ENCODE results near the gene IRX6.

The IRX6 gene

DNA sequence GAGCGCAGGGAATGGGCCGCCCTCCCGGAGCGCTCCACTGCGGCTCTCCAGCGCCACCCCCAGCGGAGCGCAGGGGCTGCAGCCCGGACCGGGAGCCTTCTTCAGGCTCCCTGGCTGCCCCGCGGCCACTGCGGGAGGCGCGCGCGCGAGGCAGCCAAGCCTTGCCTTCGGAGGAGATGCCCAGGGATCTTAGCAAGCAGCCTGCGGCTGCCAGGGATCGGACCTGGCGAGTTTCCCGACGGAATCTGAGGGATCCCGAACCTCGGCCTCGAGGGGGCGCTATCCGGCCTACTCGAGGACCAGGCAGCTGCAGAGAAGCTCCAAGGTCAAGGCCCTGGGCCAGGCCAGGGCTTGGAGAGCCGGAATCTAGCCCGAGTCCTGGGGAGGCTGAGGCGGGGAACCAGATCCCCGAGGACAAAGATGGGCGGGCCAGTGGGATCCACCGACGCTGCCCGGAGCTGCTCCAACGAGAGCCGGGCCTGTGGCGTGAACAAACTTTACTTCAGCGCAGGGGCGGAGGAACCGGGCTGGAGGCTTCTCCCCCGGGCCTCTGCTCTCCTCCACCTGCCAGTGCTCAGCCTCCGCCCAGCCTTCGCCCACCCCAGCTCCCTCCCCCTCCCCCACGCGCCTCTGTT is at the start of gene IRX6:
Gene IRX6, plus strand, starts transcription at position 567 of the 635 bp plus-strand sequence. CDS start 889 bp downstream, outside the sequence.
- DNase-seq, result peak; percentile 52

DNA sequence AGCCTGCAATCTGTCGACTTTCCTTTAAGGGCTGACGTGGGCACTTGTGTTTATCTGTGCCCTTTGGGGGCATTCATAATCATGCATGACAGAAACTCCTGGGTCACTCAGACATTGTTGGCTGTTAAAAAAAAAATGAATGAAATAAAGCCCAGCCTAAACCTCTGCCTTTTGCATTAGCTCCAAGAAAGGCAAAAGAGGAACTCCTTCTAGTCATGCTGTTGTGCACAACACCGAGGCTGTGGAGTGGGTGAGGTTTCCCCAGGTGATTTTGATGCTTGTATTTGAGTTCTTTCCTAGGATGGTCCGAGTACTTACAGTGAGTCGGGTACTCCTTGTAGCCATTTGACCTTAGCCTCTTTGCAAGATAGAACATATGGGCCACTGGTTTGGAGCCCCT is 49.6 kb upstream of the IRX6 start:
- DNase-seq, result no peak

DNA sequence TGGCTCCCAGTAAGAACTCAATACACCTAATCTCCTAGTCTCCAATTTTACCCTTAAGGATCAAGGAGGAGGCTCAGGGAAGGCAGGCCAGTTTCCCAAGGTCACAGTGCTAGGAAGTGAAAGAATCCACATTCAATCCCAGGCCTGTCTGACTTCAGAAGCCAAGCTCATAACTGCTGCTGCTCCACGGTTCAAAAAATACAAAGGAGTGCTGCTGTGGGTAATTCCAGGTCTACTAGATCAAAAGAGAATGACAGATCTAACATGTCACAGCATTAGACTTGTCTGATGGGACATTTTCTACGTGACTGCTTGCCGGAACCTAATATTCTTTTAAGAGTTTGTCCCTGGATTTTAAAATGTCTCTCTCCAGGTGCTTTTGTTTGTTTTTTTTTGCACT is 48.8 kb upstream of the IRX6 start:
- DNase-seq, result no peak

DNA sequence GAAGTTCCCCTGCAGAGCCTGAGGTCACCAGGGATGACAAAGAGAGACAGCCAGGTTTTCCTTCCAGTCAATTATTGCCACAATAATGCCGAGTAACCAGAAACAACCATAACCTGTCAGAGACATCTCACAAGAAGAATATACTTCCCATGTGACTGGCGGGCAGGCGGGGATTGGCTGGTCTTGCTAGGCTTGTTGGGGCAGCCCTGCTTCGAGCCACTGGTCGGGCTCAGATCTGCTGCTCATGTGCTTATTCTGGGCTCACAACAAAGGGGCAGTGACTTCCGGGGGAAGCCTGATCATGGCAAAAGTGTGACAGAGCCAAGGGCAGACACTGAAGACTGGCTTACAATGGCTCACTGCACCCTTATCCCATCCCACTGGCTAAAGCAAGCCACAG is 48.1 kb upstream of the IRX6 start:
- no peak for DNase-seq

DNA sequence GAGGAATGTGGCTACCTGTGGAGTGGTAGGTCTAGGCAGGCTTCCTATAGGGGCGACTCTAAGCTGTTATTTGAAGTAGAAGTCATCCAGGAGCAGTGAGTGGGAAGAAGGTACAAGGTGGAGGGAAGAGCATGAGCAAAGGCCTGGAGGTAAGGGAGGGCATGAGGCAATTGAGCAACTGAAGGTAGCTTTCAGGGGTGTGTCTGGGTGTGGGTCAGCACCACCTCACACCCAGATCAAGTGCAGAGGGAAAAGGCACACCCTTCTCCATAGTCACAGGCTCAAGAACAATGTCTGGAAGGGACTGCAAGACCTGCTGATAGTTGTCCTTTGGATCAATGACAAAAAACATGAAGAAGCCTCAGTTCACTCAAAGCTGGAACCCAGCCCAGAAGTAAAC is 46.5 kb upstream of the IRX6 start:
- DNase-seq, result no peak

DNA sequence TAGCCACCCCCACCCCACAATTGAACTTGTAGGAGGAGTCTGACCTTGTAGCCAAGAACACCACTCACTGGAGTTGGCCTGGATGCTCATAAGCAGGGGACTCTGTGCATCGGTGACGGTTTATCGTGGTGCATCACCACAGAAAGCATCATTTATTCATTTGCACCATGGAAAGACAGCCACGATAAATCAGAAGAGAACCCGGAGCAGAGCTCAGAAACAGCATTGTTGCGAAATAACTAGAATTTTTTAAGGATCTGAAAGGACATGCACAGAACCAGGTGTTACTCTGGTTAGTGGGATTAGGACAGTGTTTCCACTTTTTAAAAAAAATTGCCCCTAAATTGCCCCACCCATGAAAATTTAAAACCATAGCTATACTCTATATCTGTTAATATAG is 44.4 kb upstream of the IRX6 start:
- DNase-seq, result no peak

DNA sequence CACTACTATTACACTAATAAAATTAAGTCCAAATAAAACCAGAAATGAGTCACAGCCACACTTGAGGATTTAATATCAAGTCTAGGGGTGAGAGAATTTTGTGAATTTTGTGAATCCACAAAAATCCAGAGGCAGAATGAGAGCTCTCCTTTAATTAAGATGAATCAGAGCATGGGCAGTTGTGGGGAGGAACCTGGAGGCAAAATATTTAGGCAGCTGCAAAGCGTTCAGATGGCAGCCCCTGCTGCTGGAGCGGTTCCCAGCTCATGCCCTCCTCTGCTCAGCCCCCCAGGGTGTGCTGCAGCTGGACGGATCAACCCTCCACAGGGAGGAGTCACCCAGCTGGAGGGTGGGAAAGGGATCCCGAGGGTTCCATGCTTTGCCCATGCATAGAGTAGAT is 43.4 kb upstream of the IRX6 start:
- DNase-seq, result no peak

DNA sequence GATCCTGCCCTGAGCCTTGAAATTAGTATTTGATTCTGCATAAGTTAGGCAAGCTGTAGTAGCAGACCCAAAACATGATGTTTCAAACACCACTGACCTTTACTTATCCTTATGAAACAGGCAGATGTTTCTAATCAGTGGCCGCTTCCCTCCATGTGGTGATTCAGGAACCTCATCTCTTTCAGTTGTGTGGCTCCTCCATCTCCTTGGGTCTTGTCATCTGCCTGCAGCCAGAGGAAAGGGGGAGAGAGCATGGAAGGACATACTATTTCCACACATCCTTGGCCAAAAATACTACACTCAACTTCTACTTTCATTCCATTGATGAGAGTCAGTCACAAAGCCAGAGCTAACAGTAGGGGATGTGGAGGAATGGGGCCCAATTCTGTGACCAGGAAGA is 41.6 kb upstream of the IRX6 start:
- no peak for DNase-seq

DNA sequence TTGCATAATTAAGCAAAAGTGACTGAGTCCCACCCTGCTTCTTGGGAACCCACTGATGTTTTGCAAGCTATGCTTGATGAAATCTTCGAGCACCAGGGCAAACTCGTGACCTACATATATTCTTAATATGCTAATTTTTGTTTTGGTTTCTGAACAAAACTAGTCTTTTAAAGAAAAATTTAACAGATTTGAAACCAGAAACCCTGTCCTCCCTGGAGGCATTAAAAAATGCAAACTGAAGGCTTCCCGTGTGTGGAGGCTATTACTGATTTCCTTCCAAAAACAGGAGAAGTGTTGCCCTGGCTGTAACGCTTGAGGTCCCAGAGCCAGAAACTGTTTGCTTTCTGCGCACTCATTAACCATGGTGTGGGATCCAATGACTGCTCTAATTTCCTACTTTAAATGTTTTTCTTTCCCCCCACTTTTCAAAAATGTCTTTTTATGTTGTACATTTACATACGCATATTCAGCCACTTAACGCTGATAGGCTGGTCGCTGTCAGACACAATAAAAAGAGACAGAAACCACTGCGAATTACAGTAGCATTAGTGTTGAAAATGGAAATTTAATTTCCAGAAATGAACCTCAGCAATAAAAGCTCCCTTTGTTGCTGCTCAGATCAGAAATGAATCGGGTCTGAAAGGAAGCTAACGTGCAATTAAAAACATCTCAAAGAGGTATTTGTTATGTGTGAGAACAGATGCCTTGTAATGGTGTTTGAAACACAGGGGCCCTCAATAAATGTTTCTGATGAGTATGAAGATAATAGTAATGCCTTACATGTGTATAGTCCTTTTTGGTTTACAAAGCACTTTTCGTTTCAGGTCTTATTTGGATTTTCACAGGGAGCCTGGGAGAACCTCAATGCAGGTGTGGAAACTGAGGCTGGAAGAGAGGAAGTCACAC is 39.9 kb upstream of the IRX6 start:
- DNase-seq, result no peak

DNA sequence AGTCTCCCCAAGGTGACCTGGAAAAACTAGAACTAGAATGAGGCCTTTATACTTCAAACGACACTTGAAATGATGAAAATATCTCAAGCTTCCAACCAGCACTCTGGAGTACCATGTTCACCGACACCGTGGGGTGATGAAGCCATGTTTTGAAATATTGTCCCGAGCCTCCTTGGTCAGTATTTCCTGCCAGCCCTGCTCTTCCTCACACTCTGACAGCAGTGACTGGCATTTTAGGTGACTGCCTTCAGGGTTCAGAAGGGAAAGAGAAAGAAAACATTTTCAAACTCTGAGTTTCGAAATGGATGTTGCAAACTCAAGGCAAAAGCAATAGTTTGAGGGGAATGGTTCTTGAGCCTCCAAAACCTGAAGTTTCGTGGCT is 39.3 kb upstream of the IRX6 start:
- DNase-seq, result no peak

DNA sequence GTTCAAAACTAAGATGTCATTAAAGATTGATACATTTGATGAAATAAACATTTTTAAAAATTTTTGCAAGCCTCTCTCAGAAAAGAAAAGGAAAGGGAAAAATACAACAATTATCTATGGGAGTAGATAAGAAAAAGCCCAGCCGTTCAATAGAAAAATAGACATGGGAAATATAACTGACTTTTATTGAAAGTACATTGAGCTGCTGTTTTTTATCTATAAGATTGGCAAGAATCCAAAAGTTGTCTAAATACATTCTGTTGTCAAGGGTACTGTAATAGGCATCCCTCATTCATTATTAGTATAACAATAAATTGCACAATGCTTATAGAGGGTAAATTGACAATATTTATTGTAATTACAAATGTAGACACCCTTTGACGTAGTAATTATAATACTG is 38.4 kb upstream of the IRX6 start:
- no peak for DNase-seq

DNA sequence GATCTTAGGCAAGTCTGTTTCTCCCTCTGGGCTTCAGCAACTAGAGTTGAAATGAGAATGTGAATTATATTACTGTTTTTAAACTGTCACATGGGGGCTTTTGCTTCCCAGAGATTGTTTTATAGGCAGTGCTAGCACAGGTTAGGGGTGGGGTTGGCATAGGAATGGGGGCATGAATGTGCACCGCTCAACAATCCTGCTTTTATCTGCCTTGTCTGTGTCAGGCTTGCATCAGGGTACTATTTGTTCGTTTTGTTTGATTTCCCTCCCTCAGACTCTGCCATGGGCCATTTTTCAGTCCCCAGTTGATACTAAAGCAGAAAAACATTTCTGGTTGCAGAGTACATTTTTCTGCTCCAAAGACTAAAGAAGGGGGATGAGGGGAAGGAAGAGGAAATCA is 34.6 kb upstream of the IRX6 start:
- no peak for DNase-seq

DNA sequence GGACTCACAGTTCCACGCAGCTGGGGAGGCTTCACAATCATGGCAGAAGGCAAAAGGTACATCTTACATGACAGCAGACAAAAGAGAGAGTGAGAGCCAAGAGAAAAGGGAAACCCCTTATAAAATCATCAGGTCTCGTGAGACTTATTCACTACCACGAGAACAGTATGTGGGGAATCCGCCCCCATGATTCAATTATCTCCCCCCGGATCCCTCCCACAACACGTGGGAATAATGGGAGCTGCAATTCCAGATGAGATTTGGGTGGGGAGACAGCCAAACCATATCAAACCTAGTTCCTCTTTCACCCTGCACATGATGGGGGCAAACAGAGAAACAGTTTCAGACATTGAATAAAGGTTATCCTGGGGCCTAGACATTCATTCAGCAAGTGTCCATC is 32.2 kb upstream of the IRX6 start:
- no peak for DNase-seq

DNA sequence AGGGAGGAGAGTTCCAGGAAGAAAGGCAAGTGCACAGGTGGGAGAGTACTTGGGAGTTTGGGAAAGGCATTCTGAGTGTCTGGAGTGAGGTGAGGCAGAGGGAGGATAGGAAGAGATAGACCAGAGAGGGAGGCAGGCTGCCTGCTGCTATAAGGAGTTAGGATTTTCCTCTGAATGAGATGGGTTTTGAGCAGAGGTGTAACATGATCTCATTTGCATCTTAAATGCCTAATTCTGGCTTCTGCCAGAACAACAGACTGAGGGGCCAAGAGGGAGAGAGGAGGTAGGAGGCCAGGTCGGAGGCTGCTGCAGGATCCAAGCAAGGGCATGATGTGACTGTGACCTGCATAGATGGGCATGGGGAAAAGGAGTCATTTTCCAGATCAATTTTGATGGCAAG is 31.5 kb upstream of the IRX6 start:
- no peak for DNase-seq

DNA sequence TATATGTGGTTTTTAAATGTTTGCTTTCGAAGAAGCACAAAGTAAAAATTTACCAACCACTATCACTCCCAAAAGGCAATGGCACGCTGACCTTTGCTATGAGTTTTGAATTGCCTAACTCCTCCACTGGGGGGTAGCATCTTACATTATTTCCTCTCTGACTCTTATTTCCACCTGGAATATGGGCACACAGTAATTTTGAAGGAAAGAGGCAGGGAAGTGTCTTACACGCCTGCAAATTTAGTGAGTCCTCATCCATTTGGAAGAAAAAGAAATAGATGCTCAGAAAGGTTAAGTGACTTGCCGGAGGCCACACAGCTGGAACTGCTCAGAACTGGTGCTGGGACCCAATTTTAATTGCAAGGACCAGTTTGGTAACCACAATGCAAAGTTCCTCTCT is 29.9 kb upstream of the IRX6 start:
- DNase-seq, result no peak

DNA sequence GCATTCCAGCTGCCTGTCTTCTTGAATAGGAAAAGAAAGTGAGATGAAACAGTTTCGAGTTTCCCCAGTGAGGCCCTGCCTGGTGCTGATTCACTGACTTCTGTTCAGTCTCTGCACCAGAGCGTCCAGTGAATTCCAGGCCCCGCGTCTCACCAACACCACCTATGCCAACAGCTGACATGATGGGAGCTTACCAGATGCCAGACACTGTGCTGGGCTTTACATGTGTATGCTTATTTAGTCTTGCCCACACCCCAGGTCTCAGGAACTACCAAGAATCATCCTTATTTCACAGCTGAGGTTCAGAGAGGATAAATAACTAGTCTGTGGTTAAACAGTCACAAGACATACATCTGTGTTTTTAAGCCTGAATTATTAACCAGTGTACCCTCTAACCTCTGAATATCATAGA is 29.1 kb upstream of the IRX6 start:
- DNase-seq, result no peak

DNA sequence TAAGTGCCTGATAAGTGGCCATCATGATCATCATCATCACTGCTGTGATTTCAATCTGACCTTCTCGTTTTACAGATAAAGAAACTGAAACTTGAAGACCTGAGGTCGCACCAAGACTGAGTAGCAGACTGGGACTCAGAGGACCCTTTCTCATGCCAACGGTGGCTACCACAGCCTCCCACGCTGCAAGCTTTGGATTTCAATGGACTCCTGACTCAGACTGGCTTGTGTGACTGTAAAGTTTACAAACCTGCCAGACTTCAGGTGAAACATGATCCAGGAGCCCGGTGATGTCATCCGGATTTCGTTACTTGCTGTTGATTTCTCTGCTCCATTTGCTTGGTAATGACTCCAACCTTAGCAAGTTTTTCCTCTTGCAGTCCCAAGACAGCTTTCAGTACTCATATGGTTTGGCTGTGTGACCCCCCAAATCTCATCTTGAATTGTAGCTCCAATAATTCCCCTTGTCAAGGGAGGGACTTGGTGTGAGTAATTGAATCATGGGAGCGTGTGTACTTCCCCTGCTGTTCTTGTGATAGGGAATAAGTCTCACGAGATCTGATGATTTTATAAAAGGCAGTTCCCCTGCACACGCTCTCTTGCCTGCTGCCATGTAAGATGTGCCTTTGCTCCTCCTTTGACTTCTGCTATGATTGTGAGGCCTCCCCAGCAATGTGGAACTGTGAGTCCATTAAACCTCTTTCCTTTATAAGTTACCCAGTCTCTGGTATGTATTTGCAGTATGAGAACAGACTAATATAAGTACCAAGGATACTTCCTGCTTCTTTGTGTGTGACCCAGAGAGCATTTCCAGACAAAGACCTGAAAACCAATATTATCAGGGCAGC is 26.7 kb upstream of the IRX6 start:
- DNase-seq, result no peak

DNA sequence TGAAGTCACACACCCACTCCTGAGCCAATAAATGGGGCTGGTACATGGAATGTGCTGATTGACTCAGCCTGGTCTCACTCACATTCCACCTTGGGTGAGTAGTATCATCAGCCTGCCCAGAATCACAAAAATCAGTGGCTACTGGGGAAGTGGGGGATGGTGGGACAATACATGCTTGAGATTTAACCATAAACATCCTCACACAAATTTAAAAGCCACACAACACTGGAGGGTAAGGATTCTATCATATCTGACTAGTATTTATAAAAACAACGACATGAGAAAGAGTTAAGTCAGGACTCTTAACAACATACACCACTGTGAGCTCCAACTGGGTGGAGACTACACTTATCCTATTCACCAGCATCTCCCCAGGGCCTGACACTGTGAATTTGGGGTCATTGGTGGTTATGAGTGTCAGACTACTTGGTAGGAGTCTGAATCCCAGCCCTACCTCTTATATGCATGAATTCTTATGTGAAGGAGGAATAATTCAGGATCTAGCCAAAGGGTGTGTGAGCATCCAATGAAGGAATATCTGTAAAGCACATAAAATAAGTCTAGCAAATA is 26.0 kb upstream of the IRX6 start:
- DNase-seq, result no peak

DNA sequence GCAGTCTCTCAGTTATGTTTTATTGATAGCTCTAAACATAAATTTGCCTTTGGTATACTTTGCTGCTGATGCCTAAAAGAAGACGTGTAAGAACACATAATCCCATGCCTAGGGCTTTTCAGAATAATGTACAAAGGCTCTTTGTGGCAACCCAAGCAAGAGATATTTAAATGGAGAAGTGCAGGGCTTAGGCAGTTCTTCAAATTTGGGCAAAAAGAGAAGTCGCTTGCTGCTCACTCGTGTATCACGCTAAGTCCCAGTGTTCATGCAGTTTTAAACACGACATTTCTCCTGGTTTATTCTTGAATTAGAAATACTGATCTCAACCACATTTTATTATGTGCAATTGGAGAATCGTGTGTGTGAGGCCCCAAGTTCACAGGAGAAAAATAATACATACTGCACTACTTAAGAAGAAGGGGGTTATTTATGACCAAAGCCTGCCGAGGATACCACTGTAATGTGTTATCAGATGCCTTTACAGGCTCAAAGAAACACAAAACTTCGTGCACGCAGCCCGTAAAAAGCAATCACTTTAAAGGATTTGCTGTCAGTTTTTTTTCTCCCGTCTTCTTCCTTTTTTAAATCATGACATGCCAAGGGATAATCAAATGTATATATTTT is 22.5 kb upstream of the IRX6 start:
- DNase-seq, result no peak

DNA sequence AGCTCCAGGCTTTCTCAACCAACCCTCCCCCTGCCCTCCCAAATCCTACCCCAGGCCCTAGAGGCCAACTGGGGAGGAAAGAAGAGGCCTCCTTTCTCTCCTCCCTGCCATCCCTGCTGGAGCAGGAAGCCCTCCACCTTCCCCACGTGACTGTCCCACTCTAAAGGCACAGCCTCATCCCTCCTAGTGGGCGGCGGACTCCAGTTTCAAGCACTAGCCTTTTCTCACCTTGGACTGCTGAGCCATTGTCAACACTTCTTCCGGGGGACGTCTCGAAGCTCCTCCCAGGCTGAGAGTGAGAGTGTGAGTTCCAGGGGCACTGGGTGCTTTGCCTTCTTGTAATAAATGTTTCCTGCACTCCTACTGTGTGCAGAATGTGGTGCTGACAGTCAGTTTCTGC is 21.4 kb upstream of the IRX6 start:
- DNase-seq, result no peak

DNA sequence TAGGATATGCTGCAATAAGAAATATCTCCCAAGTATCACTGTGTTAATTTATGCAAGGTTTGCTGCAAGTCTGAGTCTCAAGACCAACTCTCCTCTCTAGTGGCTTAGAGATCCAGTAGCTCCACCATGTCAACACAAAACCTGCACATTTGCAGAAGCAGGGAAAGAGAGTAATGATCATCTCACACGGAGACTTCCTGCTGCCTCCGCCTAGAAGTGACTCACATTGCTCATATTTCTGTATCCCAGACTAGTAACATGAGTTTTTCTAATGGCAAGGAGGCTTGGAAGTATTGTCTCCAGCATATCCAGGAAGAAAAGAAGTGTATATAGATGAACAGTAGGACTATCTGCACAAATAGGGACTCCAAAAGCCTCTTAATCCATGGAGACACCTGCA is 15.0 kb upstream of the IRX6 start:
- DNase-seq, result no peak

DNA sequence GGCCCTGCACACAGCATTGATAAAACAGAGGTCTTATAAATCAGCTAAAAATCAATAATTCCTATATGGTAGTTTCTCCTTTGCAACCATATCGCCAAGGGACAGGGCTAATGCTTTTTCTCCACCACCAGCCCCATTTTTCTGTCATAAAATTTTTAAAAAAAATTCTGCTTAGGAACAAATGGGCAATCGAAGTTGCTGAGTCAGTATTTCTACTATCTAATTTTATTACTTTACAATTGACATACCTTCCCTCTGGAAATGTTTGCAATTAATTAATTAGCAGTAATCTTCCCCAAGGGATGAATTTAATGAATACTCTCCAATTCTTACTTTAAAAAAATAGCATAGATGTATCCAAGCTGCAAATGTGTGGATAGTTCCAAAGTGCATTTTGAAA is 1.7 kb upstream of the IRX6 start:
- DNase-seq, result no peak

Measured in NCI-H226 (cell line).